ENCODE data around the gene DDAH1. TPM values are rescaled to one million over a fixed set of nuclear protein-coding genes. Genes with fewer than 3 reads are reported as not detected.

DDAH1 gene
- total and polyA plus RNA-seq, 2 of the 8 experiments (the other 6 are each of a cell fraction or from before 2014, with no cell fraction given), result 22.8 to 54.5 TPM

- H2BK15ac ChIP-seq (ENCODE audit: low read length), result no peak overlapping the region
- peak overlapping the region; percentile 24; the same call in 1 of the 2 replicates for H2AFZ ChIP-seq (ENCODE audit: low read length)
- no peaks in the 10 kb centered on the region for H3K9me3 ChIP-seq (ENCODE audit: insufficient read depth in 2 of 2, low read depth in 1 of 2, low read length in 1 of 2)
- H3K27ac ChIP-seq (ENCODE audit: low read depth, low read length), result no peak overlapping the region
- H2BK20ac ChIP-seq (ENCODE audit: low read length), result no peak overlapping the region
- no peak overlapping the region for H3K18ac ChIP-seq (ENCODE audit: extremely low read depth, low read length)
- no peak overlapping the region for H2BK5ac ChIP-seq (ENCODE audit: low read depth, low read length)
- no peak overlapping the region for H3K9ac ChIP-seq (replicated peaks in 1 of 4; ENCODE audit: extremely low read depth in 1 of 4, low read depth in 3 of 4, low read length in 3 of 4)
- ChIA-PET POLR2A (ENCODE audit: partially characterized antibody) (interaction anchor here (1.0 to 1.2 kb wide), 2 partner anchors 18 to 303 kb away, joined by 3 to 4 read pairs; partner anchors contain the start of gene C1orf52), CTCF (ENCODE audit: partially characterized antibody) (interaction anchor here (0.6 to 9.5 kb wide), 5 partner anchors 17 to 96 kb away, joined by 3 to 65 read pairs (median 7); partner anchors contain the start of gene C1orf52)
- H3K23ac ChIP-seq (ENCODE audit: insufficient read length), result no peak overlapping the region
- H3K4me1 ChIP-seq (replicated peaks in 1 of 4; ENCODE audit: control insufficient read depth in 3 of 4, insufficient read depth in 4 of 4, low read length in 3 of 4), result peaks cover 0 to 6% (median 3%) of the 10 kb centered on the region in 4 experiments; a peak in 4 of 7 replicates
- H3K79me2 ChIP-seq (ENCODE audit: control insufficient read depth in 1 of 2, insufficient read depth in 2 of 2, low read length in 2 of 2), result peaks cover 9 to 32% of the 10 kb centered on the region in 2 experiments
- H2BK120ac ChIP-seq (replicated peaks; ENCODE audit: low read depth, low read length), result no peak overlapping the region
- no peak overlapping the region for H2AK5ac ChIP-seq (ENCODE audit: low read depth, low read length)
- 0 out of 2 replicates have a peak, but pooled peaks cover 2% of the 10 kb centered on the region for H3K79me1 ChIP-seq (ENCODE audit: low read depth, low read length)
- FAIRE-seq (no peak), DNase-seq (ENCODE audit: low read depth in 1 of 2, low spot score in 2 of 2) (no peak)
- H3K14ac ChIP-seq (ENCODE audit: insufficient read length), result no peak overlapping the region
- 88% methylated on average over 4 of the region's 4 CpGs; no CpG with 5 or more reads in 1 of the 2 experiments for WGBS, 2 experiments (ENCODE audit: extremely low coverage in 1 of 2, insufficient coverage in 1 of 2, insufficient read length in 1 of 2, insufficient replicate concordance in 2 of 2, low coverage in 1 of 2, low lambda C conversion rate in 2 of 2, missing lambda C conversion rate in 1 of 2)
- 0 out of 8 replicates have a peak overlapping the region, but pooled peaks of 1 of the 4 experiments have one; percentile 85 for H3K4me3 ChIP-seq (ENCODE audit: extremely low read depth in 1 of 4, insufficient read depth in 2 of 4, low read depth in 3 of 4, low read length in 4 of 4)
- H3K23me2 ChIP-seq (ENCODE audit: low read depth, low read length), result peaks cover 7% of the 10 kb centered on the region
- H3K56ac ChIP-seq (replicated peaks; ENCODE audit: insufficient read length, low read depth, low read length), result no peak overlapping the region
- no peak overlapping the region for H4K5ac ChIP-seq (ENCODE audit: insufficient read length, low read depth, low read length)
- H3K27me3 ChIP-seq (replicated peaks in 1 of 4; ENCODE audit: control insufficient read depth in 3 of 4, extremely low read depth in 1 of 4, insufficient read depth in 3 of 4, low read length in 3 of 4), result no peaks in the 10 kb centered on the region
- H4K20me1 ChIP-seq (replicated peaks in 1 of 2; ENCODE audit: control insufficient read depth in 1 of 2, insufficient read depth in 2 of 2, low read length in 2 of 2), result peaks cover 0 to 2% of the 10 kb centered on the region in 2 experiments
- H3K4me2 ChIP-seq (ENCODE audit: insufficient read depth in 1 of 2, low read depth in 2 of 2, low read length in 2 of 2), result no peak overlapping the region; a peak in 1 of 4 replicates
- H3K4ac ChIP-seq (replicated peaks; ENCODE audit: insufficient read length, low read depth, low read length), result no peak overlapping the region
- H2BK12ac ChIP-seq (ENCODE audit: low read depth, low read length), result no peak overlapping the region
- H4K8ac ChIP-seq (ENCODE audit: extremely low read depth, insufficient read depth, low read length), result peak overlapping the region; percentile 19; the same call in 1 of the 2 replicates
- H3K36me3 ChIP-seq (ENCODE audit: control insufficient read depth in 2 of 4, insufficient read depth in 4 of 4, low read length in 3 of 4), result no peaks in the 10 kb centered on the region
- no peak overlapping the region for H4K91ac ChIP-seq (replicated peaks; ENCODE audit: insufficient read length, low read length)
- no peak for TF ChIP-seq RXRA (IDR thresholded peaks at IDR 0.05; ENCODE audit: insufficient read depth, low read depth, low read length)
- no peak for TF ChIP-seq YY1 (IDR thresholded peaks at IDR 0.05; ENCODE audit: low read depth, low read length)
- no peak for TF ChIP-seq POU5F1 (IDR thresholded peaks at IDR 0.05; ENCODE audit: low read depth, low read length)
- TF ChIP-seq USF2 (IDR thresholded peaks at IDR 0.05; ENCODE audit: low read length), result no peak
Measured at GRCh38 chr1:85277802-85278201, 187.2 kb downstream of the DDAH1 start.
